GM18858 (cell line): Measurements from ENCODE around the gene JAKMIP3.

ENCODE experiments used
- ATAC-seq: cut with Tn5 transposase; IDR thresholded peaks from one replicate; pipeline ENCODE4 v1.9.1; 2021; ENCODE audit not compliant: unreplicated experiment

Gene JAKMIP3

DNA sequence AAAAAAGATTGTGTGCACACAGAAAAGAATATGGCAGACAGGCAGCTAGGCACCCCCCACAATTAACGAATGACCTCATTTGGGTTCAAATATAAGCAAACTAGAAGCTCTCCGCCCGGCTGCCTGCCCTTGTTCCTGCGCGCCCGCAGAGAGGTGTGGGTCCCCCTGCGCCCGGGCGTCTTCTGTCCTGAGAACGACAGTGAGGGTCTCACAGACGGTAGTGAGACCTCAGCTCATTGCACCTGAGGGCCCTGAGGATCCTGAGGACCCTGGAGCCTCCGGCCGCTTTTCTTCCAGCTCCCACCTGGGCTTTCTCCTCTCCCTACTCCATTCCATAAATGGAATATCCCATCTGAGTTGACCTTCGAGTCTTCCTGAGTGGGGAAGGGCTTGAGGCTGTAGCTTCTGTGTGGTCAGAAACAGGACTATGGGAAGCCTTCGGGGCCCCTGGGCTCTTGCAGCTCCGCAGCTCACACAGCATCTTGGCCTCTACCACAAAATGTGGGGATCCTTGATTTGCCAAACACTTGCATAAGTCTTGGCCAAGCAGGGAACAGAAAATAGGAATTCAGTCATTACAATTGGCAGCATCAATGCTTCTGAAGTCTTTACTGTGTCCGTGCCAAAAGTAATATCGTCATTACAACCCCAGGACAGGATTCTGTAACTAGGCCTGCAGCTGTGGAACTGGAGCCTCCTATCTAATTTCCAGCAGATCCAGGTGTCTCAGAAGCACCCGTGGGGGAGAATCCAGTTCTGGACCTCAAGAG lies 43.8 kb downstream of the JAKMIP3 start:
- ATAC-seq: no peak

DNA sequence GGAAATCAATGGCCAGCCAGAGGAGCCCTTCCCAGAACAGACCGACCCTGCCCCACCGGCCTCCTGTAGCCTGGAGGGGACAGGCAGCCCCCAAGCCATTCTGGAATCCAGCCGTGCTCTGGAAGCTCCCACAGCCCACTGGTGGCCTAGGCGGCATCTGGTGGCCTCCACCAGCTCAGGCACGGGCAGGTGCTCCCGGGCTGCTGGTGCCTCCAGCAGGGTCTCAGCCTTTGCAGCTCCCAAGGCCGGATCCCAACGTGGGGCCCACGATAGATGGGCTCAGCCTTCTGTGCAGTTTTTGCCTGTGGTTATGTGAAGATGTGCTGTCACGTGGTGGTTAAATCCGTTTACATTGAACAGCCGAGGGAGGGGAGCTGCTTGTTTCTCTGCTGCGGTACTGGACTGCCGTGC lies 44.4 kb downstream of the JAKMIP3 start:
- ATAC-seq: no peak

DNA sequence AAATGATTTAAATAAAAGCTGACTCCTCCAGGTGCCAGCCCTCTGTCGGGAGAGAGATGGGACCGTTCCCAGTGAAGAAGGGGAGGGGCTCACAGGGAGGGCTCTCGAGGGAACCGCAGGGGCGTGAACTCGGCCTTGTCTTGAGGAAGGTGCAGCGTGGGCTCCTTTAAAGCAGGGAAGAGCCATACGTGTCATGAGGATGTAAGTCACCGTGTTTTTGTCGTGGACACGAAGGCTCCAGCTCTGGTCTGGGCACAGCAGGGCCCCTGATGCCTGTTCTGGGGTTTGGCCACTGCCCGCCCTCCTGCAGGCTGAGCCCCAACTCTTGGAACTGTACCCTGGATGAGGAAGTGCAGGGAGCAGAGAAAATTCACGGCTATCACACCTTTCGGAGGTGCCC lies 45.0 kb downstream of the JAKMIP3 start:
- no peak for ATAC-seq

DNA sequence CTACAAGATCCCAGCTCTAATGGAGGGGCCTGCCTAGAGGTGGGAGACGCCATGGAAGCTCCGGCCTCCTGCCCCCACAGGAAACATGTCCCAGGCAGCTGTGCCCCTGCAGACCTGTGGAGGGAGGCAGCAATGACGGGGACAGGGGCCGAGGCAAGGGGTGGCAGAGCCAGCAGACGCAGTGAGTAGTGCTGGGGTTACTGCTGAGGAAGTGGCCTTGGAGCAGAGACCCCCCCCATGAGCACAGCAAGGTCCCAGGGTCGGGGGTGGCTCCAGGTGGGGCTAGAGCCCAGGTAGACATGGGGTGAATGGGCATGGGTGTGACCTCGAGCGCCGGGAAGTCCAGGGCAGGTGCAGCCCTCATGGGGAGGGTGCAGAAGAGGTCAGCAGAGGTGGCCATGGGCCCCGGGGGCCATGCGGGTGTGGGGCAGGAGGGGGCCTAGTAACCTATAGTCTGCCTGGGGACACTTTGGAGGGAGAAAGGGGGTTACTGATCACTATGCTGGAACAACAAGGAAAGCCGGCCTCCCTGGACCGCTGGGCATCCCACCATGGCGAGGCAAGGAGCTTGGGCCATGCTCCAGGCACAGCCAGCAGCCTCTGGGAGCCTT lies 45.5 kb downstream of the JAKMIP3 start:
- no peak for ATAC-seq

DNA sequence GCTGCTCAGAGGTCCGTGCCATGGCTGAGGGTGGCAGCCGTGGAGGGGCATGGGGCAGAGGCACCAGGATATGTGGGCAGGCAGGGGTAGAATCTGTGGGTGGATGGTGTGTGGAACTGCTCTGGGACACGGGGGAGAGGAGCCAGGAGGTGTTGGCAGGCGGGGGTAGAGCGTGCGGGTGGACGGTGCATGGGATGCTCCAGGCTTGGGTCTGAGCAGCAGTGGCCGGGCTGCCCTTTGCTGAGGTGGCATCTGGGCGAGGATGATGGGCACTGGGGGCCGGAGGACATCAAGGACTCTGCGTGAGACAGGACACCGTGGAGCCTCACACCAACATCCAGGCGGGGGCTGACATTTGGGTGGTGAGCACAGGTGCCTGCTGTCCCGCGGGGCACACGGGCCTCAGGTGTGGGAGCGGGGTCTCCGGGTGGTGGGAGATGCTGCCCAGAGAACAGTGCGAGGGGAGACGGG lies 46.2 kb downstream of the JAKMIP3 start:
- no peak for ATAC-seq

DNA sequence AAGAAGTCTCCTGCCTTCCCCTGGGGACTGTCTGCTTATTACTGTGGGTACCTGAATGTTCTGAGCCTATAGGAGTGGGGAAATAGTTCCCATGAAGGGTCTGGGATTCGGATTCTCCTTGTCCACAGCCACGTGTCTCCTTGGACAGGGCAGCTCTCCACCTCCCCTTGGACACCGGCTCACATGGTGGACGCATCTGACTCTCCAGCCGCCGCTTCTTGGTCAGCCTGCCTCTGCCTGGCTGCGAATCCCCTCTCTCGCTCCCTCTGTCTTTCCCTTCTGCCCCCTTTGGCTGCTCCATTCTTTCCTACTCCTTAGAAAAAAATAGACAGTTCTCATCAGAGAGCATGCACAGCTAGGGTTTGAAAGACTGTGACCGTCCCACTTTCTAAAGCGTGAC lies 46.9 kb downstream of the JAKMIP3 start:
- ATAC-seq: no peak

DNA sequence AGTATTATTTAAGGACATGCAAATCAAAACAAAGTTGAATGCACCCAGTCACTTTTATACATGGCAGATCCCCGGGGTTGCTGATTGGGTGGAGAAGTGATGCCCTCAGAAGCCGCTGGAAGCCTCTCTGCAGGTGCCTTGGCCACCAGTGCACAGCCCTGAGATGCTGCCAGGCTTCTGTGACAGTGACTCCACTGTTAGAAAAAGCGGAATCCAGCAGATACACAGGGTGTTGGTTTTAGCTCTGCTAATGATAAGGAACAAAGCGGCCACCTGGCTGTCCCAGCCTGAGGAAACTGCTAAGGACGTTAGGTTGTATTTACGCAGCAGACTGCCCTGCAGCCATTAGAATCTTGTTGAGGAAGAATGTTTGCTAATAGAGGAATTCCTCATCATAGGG lies 47.5 kb downstream of the JAKMIP3 start:
- ATAC-seq: no peak

DNA sequence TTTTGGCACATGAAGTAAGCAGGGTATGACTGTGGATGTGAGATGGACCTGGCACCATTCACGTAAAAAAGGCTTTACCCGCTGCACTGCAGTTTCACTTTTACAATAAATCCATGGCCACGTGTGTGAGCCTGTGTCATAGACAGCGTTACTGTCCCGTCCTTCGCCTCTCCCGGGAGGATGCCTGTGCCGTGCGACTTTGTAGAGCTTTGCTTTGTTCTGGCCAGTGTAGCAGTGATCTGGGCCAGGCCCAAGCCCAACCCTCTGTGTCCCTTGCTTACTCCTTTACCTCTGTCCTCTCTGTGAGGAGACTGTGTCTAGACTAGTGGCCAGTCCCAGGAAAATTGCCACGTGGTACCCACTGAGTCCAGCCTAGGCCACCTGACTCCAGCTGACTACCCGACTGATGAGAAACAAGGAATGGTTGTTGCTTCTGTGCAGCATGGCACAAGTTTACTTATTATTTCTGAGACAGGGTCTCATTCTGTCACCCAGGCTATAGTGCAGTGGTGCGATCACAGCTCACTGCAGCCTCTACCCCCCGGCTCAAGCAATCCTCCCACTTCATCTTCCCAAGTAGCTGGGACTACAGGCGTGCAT lies 48.1 kb downstream of the JAKMIP3 start:
- no peak for ATAC-seq

DNA sequence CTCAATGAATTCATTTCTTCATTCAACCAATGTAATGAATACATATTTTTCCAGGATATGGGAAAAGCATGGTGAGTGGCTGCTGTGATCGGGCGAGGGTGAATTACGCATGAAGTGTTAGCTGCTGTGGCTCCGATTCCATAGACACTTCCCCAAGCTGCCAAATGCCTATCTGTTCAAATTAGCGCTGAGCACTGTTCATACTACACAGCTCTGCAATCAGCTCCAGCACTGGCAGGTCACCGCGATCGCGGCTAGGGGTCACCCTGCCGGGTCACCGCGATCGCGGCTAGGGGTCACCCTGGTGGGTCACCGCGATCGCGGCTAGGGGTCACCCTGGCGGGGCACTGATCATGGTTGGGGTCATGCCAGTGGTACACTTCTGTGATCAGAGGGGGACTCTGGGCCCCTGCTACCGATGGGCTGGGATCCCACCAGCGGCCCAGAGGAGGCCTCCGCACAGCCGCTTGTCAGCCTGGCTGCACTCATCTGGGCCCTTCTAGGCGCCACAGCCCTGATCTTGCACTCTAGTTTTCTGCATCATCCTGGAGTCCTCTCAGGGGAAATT lies 49.3 kb downstream of the JAKMIP3 start:
- ATAC-seq: no peak
